Astrocyte of the cerebellum (primary cell): ENCODE data around the gene YIF1A.

ENCODE experiments used
- DNase-seq: peaks from one replicate; pipeline ENCODE4 v3.0.0-alpha.2; 2011; ENCODE audit warnings: low read depth
- H3K4me3 ChIP-seq: 2 replicates; pipeline ENCODE4 v1.5.1; 2011; ENCODE audit warnings: mild to moderate bottlenecking, low read depth, low read length, moderate library complexity
- CTCF ChIP-seq: IDR thresholded peaks from 2 replicates; pipeline ENCODE4 v1.5.1; 2012; ENCODE audit warnings: low read length, low read depth, moderate library complexity, mild to moderate bottlenecking; ENCODE audit errors: missing control alignments
- in situ Hi-C: cut with HindIII; loops from 2 replicates; pipeline ENCODE4 v1.10.0; 2017; ENCODE audit warnings: low sequenced_read_pairs

The YIF1A gene

GRCh38 chr11:66242095-66242765 is 46.7 kb downstream of the YIF1A start:
- no peak for TF ChIP-seq CTCF
- DNase-seq: no peak
- H3K4me3 ChIP-seq: no peak overlapping the region
- in situ Hi-C loops: no loop called here

- no peak for TF ChIP-seq CTCF
- no peak for DNase-seq
- no peak overlapping the region for H3K4me3 ChIP-seq
- in situ Hi-C loops: no loop called here
Measured at GRCh38 chr11:66240781-66241136, 48.2 kb downstream of the YIF1A start.

- in situ Hi-C loops: no loop called here
- DNase-seq: no peak
- no peak for TF ChIP-seq CTCF
- H3K4me3 ChIP-seq: no peak overlapping the region
Measured at GRCh38 chr11:66239998-66240780, 48.8 kb downstream of the YIF1A start.

DNA sequence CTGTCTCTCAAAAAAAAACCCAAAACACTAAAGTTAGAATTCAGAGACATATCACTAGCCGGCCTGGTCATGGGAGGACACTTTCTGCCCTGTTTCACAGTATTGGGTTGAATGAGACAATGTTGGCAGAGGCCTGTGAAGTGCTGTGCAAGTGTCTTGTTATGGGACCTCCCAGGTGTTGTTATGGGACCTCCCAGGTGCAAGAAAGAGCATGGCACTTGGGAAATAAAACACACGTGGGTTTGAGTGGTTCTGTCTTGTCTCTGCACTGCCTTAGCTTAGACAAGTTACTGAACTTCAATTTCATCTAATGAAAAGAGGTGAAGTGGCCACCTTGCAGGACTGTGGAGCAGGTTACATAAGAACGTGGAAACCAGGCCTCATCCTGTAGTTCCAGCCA is 49.4 kb downstream of the YIF1A start:
- DNase-seq: no peak
- no peak overlapping the region for H3K4me3 ChIP-seq
- TF ChIP-seq CTCF: no peak
- in situ Hi-C loops: no loop called here

DNA sequence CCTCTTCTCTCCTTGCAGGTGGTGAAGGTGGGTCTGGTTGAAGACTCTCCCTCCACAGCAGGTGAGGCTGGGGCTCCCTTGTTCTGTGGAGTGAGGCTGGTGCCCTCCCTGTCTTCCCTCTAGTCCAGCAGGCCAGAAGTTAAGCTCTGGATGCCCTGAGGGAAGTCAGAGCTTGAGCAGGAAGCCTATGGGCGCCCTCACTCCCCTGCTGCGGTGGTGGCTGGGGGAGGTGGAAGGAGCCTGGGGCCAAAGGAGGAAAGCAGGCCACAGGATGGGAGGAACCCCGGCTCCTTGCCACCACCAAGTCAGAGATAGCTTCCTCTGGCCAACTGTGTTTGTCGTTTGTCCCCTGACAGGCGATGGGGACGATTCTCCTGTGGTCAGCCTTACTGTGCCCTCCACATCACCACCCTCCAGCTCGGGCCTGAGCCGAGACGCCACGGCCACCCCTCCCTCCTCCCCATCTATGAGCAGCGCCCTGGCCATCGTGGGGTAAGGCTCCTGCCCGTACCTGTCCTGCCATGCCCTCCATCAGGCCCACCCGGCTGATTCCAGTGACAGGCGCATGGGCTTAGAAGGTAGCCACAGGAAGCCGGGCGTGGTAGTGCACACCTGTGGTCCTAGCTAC is 50.0 kb downstream of the YIF1A start:
- no peak for TF ChIP-seq CTCF
- no peak overlapping the region for H3K4me3 ChIP-seq
- in situ Hi-C loops: no loop called here
- no peak for DNase-seq

DNA sequence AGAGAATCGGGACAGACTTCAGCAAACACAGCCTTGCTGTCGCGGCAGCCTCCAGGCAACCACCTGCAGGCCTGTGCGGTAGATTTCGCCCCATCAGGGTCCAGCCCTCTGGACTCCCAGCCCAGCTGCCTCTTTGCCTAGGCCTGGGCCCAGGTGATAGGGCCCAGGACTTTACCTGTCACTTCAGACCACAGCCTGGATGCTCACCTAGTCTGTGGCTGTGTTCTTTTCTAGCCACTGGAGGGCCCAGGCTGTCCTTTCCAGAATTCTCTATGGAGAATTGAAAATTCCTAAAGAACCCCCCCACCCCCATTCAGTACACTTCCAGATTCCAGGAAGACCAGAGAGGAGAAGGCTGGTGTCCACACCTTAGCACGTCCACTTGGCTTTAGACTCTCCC is 51.1 kb downstream of the YIF1A start:
- TF ChIP-seq CTCF: no peak
- in situ Hi-C loops: no loop called here
- H3K4me3 ChIP-seq: no peak overlapping the region
- no peak for DNase-seq
